Raji (cell line): ENCODE measurements around the gene MRTFA.

ENCODE experiments used
- POLR2A ChIP-seq: IDR thresholded peaks from 2 replicates; pipeline ENCODE4 v1.6.1; 2011; ENCODE audit warnings: low read depth, low read length, control low read depth; ENCODE audit not compliant: insufficient read depth

The MRTFA gene

DNA sequence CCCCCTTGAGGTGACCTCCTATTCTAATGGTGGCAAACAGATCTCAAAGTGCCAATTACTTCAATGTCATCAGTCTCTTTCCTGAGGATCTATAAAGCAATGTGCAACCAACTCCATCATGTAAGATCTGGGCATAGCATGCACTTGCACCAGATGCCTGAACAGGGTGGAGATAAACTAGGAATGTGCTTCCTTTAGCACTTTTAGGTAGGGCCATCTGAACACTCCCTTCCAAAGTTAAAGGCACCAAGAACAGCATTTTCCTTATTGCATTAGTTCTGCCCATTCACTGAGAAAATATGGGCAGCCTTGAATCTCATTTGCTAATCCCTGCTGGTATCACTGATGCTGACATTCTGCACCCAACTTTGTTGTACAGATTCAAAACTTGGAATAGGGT lies 154.1 kb downstream of the MRTFA start:
- TF ChIP-seq POLR2A = no peak

DNA sequence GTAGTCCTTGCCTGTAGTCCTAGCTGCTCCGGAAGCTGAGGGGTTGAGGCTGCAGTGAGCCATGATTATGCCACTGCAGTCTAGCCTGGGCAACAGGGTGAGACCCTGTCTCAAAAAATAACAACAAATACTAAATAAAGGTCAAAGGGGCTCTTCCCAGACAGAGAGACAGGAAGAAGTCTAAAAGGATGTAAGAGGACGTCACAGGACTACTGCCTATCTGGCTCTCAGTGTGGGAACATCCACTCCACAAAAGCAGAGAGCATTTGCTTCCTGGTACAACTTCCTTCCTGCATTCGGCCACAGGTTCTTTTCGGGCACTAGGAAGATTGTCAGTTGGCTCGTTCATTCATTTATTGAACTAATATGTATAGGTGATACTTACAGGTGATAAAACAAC lies 155.5 kb downstream of the MRTFA start:
- TF ChIP-seq POLR2A = no peak

DNA sequence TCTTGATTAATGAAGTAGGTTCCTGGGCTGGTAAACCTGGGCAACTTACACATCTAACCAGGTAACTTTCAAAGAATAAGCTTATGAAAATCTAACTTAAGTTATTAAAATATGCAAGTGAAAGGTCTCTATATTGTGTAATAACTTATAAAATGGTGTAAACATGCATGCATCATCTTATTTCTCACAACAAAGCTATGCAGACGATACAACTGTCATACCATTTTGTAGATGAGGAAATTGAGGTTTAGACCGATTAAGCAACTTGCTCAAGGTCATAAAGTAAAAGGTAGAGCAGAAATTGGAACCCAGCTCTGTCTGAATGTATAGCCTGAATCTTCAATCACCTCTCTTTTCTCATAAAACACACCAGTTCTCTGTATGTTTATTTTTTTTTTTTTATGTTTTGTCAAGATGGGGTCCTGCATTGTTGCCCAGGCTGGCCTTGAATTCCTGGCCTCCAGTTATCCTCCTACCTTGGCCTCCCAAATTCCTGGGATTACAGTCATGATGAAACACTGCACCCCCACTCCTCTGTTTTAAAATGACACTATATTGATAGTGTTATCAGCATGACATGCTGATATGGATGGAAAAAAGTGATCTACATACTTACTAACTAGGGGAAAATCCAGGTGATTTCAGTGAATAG lies 156.5 kb downstream of the MRTFA start:
- no peak for TF ChIP-seq POLR2A

GRCh38 chr22:40479126-40479800 lies 157.3 kb downstream of the MRTFA start:
- no peak for TF ChIP-seq POLR2A

- no peak for TF ChIP-seq POLR2A
These were observed 158.0 kb downstream of the MRTFA start for GRCh38 chr22:40478338-40479125.

DNA sequence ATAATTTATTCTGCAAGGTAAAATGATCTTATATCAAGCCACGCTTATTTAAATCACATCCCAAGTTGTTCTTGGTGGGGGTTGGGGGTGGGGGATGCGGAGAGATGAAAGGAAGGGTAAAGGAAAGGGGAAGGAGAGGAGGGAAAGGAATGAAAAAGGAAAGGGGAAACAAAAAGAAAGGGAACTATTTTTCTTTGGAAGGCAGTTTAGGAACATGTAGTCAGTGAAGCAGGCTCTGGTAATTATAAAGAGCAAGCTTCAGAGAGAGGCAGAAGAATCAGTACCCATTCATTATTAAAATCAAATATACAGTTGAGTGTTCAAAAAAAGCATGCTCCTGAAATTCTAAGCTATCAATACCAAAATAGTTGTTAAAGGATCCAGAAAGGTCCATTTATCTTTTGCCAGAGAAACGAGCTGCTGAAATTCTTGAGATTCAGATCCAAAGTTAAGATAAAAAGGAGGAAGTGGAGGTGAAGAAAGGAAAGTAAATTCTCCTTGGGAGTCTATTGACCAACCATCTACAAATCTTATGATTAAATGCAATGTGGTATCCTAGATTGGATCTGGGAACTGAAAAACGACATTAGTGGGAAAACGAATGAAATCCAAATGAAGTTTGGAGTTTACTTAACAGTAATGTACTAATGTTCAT lies 158.7 kb downstream of the MRTFA start:
- no peak for TF ChIP-seq POLR2A

- TF ChIP-seq POLR2A = no peak
These were observed 160.2 kb downstream of the MRTFA start for GRCh38 chr22:40476341-40476740.

DNA sequence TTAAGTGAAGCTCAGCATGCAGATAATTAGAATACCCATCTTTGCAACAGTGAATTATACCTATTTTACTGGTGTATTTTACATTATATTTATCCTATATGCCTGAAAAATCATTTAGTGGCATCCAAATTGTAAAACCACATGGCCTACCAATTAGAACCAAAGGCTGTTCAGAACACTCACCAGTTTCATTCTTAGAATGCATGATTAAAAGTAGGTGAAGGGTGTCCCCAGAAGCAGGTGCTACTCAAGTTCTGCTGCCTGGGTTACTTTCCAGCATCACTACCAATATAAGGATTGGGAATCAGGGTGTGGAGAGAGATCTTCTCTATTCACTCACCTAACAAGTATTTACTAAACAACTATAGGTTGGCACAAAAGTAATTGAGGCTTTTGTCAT lies 162.8 kb downstream of the MRTFA start:
- TF ChIP-seq POLR2A = no peak

DNA sequence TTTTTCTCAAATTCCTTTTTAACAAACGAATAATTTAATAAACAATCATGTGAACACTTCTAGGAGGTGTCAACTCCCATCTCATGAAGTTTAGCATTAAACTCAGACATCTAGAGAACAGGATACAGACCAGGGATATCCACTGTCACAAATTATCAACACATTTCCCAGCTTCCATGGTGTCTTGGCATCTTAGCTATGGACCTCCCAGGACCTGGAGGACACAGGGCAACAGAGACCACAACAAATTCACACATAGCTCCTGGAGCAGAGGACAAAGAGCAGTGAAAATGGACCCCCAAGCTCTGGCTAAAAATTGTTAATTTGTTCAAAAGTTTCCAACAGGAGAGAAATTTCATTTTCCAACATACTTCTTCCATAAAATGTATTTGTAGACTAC lies 163.9 kb downstream of the MRTFA start:
- TF ChIP-seq POLR2A = no peak

- no peak for TF ChIP-seq POLR2A
These were observed 164.5 kb downstream of the MRTFA start for GRCh38 chr22:40472051-40472450.

DNA sequence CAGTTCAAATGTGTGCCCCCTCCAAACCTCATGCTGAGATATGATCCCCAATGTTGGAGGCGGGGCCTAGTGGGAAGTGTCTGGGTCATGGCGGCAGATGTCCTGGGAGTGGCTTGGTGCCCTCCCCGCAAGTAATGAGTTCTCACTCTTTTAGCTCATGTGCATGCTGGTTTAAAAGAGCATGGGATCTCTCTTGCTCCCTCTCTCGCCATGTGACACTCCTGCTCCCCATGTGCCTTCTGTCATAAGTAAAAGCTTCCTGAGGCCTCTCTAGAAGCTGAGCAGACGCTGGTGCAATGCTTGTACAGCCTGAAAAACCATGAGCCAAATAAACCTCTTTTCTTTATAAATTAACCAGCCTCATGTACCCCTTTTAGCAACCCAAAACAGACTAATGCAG lies 167.3 kb downstream of the MRTFA start:
- no peak for TF ChIP-seq POLR2A

- TF ChIP-seq POLR2A = no peak
These were observed 167.9 kb downstream of the MRTFA start for GRCh38 chr22:40468616-40469015.

GRCh38 chr22:40466976-40467375 lies 169.5 kb downstream of the MRTFA start:
- no peak for TF ChIP-seq POLR2A

DNA sequence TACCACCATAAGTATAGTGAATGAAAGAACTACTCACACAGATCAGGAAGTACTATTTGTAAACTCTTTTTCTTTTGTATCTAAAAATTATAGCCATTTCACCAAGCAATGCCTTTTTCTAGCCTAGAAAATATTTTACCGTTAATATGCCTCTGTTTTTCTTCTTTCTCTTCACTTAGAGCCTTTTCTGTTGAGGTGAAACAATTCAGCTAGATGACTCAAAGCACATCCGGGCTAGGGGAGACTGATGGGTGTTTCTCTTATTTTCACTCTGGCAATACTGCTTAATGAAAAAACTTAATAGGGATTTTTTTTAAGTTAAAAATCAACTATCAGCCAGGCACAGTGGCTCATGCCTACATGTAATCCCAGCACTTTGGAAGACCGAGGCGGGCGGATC lies 172.8 kb downstream of the MRTFA start:
- TF ChIP-seq POLR2A = no peak

GRCh38 chr22:40463017-40463631 lies 173.4 kb downstream of the MRTFA start:
- no peak for TF ChIP-seq POLR2A

DNA sequence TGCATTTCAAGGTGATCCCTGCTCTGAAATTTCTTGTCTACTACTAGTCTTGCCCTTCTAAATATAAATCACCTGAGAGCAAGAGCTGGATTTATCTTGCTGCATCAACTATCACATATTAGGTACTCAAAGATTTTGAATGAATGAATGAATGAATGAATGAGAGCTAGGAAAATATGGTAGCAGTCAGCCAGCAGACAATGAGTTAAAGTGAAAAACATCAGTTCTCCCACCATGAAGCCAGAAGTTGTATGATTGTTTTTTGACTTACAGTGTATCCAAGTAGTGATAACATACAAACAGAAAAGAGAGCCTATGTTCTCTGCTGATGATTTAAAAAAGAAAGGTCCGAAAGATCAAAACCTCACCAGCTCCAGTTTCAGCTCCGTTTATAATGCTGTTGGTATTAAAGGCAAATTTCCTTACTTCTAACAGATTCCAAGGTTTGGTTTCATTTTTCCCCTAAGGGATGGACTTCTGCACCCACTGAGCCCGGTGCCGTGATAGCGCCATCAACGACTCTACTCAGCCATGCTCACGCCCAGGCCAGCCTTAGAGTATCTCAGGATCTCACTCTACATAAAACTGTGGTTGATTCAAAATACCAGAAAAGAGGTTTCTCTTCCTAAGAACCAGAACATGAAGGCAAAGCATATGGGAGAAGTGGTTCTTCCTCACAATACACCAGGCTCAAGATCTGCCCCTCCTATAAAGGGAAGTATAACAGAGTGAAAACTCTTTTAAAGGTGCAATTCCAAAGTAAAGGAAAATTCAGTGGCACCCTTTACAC lies 174.1 kb downstream of the MRTFA start:
- TF ChIP-seq POLR2A = no peak
